Activated CD8-positive, alpha-beta T cell treated with anti-CD3 and anti-CD28 coated beads for 36 hours (primary cell): ENCODE results near the gene SBF2. TPM values are rescaled to one million over a fixed set of nuclear protein-coding genes. Genes with fewer than 3 reads are reported as not detected.
A peak's percentile ranks its signal among the peaks of the same experiment; 100 is the strongest.

Source experiments
- ATAC-seq: fragments of 200-7000 bp; cut with Tn5 transposase; one replicate; pipeline ENCODE4 v1.10.0; 2021; ENCODE audit warnings: mild to moderate bottlenecking, moderate library complexity
- CTCF ChIA-PET: fragments of 350-600 bp; sonication (Branson Sonifier 250); formaldehyde crosslinking; loops from one replicate; lab custom pipeline; 2021; ENCODE audit warnings: antibody characterized with exemption; lab: Charles Lee
- POLR2A ChIA-PET: fragments of 350-600 bp; sonication (Branson Sonifier 250); formaldehyde crosslinking; loops from one replicate; lab custom pipeline; 2021; ENCODE audit warnings: antibody characterized with exemption; lab: Charles Lee
- DNase-seq: peaks from one replicate; pipeline ENCODE4 v3.0.0-alpha.2; 2020
- H3K27ac Mint-ChIP-seq: one replicate; pipeline ENCODE4 v1.8.0; 2021; ENCODE audit warnings: mild to moderate bottlenecking, mixed read lengths
- H3K27me3 Mint-ChIP-seq: one replicate; pipeline ENCODE4 v1.8.0; 2021; ENCODE audit warnings: mixed read lengths
- H3K36me3 Mint-ChIP-seq: one replicate; pipeline ENCODE4 v1.8.0; 2021; ENCODE audit warnings: low read depth, mixed read lengths
- H3K4me1 Mint-ChIP-seq: one replicate; pipeline ENCODE4 v1.8.0; 2021; ENCODE audit warnings: low read depth, mixed read lengths
- H3K4me3 Mint-ChIP-seq: one replicate; pipeline ENCODE4 v1.8.0; 2021; ENCODE audit warnings: mild to moderate bottlenecking, moderate library complexity, mixed read lengths
- H3K9me3 Mint-ChIP-seq: one replicate; pipeline ENCODE4 v1.8.0; 2021; ENCODE audit warnings: mixed read lengths
- intact Hi-C: fragments of 100-400 bp; cut with micrococcal nuclease; formaldehyde crosslinking; loops from one replicate; pipeline ENCODE4 v1.10.0; 2022
- total RNA-seq, 2 experiments: library from RNA; stranded (reverse); gene quantifications; one replicate each; pipeline ENCODE4 v1.2.3, GENCODE V29; 2021
- TF ChIP-seq, protein P1 (sequence below): fragments of 200-600 bp; IDR thresholded peaks from one replicate; pipeline ENCODE4 v1.8.0; 2022; ENCODE audit warnings: antibody characterized with exemption, mild to moderate bottlenecking

SBF2 gene
- total RNA-seq, 2 experiments from 2014 or later: 10.0 to 11.0 TPM

DNA sequence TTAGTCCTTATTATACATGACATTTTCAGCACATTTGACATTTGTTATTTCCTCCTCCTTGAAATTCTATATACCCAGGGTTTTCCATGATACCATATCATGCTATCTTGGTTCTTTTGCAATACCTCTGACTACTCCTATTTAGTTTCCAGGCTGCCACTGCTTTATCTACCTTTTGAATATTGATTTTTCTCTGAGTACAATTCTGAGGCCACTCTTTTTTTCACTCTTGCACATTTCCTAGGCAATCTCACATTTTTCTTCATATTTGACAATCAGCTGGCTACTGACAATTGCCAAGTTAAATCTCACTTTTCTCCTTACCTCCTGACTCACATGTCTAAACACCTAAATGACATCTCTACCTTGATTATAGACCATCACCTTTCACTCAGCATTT is 11.9 kb downstream of the SBF2 start:
- ChIA-PET CTCF (interaction anchor here (1.2 kb wide), 1 partner anchor 22 kb away, joined by 3 read pairs; no protein-coding TSS in a partner anchor), POLR2A (no interaction called here)
- intact Hi-C loops: no loop called here
- Mint-ChIP-seq H3K27ac (no peak overlapping the region), H3K9me3 (no peaks in the 10 kb centered on the region), H3K4me1 (peaks cover 10% of the 10 kb centered on the region), H3K36me3 (no peaks in the 10 kb centered on the region), H3K4me3 (no peak overlapping the region), H3K27me3 (peaks cover 3% of the 10 kb centered on the region)
- DNase-seq: no peak
- TF ChIP-seq, protein P1, sequence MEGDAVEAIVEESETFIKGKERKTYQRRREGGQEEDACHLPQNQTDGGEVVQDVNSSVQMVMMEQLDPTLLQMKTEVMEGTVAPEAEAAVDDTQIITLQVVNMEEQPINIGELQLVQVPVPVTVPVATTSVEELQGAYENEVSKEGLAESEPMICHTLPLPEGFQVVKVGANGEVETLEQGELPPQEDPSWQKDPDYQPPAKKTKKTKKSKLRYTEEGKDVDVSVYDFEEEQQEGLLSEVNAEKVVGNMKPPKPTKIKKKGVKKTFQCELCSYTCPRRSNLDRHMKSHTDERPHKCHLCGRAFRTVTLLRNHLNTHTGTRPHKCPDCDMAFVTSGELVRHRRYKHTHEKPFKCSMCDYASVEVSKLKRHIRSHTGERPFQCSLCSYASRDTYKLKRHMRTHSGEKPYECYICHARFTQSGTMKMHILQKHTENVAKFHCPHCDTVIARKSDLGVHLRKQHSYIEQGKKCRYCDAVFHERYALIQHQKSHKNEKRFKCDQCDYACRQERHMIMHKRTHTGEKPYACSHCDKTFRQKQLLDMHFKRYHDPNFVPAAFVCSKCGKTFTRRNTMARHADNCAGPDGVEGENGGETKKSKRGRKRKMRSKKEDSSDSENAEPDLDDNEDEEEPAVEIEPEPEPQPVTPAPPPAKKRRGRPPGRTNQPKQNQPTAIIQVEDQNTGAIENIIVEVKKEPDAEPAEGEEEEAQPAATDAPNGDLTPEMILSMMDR: no peak
- no peak for ATAC-seq

DNA sequence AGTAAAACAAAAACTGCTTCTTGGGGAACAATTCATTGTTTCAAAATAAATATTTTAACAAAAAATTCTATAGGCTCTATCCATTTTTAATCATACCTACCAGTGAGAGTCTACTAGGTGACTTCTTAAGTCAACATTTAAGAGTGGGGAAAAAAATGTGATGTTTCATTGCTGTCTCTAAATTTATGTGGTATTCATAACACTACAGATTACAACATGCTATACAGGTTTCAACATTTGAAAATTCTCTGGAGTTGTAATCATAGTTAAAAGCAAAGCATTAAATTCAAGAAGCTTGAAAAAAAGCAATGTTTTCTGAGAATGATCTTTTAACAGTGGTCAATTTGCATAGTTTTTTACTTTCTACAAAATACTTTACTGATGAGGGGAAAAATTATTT is 18.3 kb downstream of the SBF2 start:
- TF ChIP-seq, protein P1: no peak
- no peak overlapping the region for H3K4me3 Mint-ChIP-seq
- intact Hi-C loops: no loop called here
- ATAC-seq (no peak), DNase-seq (no peak)
- H3K4me1 Mint-ChIP-seq: peaks cover 13% of the 10 kb centered on the region
- H3K27me3 Mint-ChIP-seq: no peaks in the 10 kb centered on the region
- H3K27ac Mint-ChIP-seq: no peak overlapping the region
- no peaks in the 10 kb centered on the region for H3K9me3 Mint-ChIP-seq
- ChIA-PET CTCF (no interaction called here), POLR2A (interaction anchor here (0.7 kb wide), 1 partner anchor 107 kb away, joined by 3 read pairs; no protein-coding TSS in a partner anchor)
- H3K36me3 Mint-ChIP-seq: no peaks in the 10 kb centered on the region

- POLR2A ChIA-PET: no interaction called here
- Mint-ChIP-seq H3K36me3 (no peaks in the 10 kb centered on the region), H3K9me3 (no peaks in the 10 kb centered on the region), H3K27me3 (no peaks in the 10 kb centered on the region), H3K4me1 (peaks cover 13% of the 10 kb centered on the region), H3K4me3 (no peak overlapping the region), H3K27ac (no peak overlapping the region)
- ATAC-seq (no peak), DNase-seq (no peak)
- intact Hi-C loops: no loop called here
- CTCF ChIA-PET: interaction anchor here (1.2 kb wide), 1 partner anchor 9 kb away, joined by 3 read pairs; no protein-coding TSS in a partner anchor
- TF ChIP-seq, protein P1: no peak
Measured at GRCh38 chr11:10274726-10275125, 19.3 kb downstream of the SBF2 start.

DNA sequence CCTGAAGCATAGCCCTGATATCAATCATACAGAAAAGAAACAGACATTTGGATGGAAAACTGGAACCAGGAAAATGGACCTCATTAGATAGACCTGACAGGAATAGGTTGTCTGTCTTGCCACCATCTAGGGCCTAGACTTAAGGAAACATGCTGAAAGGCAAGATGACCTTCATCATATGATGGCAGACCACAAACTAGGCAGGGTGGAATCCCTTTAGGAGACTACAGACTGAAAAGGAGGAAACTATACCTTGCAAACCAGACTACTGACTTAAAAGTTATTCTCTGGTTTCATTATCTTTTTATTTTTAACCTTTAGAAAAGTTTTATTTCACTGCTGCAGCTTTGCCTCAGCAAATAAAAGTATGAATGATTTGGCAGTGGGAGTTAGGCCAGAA is 20.3 kb downstream of the SBF2 start:
- DNase-seq (peak; percentile 26), ATAC-seq (peak; percentile 58)
- intact Hi-C loops: no loop called here
- Mint-ChIP-seq H3K27ac (peak overlapping the region; percentile 48), H3K27me3 (no peaks in the 10 kb centered on the region), H3K4me1 (peaks cover 13% of the 10 kb centered on the region), H3K9me3 (no peaks in the 10 kb centered on the region), H3K36me3 (no peaks in the 10 kb centered on the region), H3K4me3 (no peak overlapping the region)
- ChIA-PET CTCF (interaction anchor here (1.2 kb wide), 1 partner anchor 10 kb away, joined by 3 read pairs; no protein-coding TSS in a partner anchor), POLR2A (no interaction called here)
- TF ChIP-seq, protein P1: no peak

DNA sequence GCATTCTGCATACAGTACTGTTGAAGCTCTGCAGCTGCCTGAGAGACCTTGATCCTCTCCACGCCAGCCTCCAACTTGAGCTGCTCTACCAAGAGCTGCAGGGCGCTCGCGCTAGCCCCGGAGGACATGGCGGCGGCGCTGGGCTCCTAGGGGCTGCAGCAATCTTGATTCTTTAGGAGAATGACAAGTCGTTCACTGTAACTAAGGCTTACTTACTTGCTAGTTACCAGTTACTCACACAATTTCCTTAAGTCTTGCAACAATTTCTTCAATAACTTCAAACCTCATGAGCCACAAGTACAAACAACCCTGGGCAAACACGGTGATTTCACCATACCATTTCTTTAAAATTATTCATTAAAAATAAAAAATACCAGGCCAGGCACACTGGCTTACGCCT is 21.9 kb downstream of the SBF2 start:
- CTCF ChIA-PET: no interaction called here
- Mint-ChIP-seq H3K4me1 (peaks cover 13% of the 10 kb centered on the region), H3K27ac (no peak overlapping the region), H3K27me3 (no peaks in the 10 kb centered on the region), H3K4me3 (no peak overlapping the region), H3K9me3 (no peaks in the 10 kb centered on the region), H3K36me3 (no peaks in the 10 kb centered on the region)
- TF ChIP-seq, protein P1: no peak
- intact Hi-C loops: no loop called here
- POLR2A ChIA-PET: no interaction called here
- ATAC-seq: no peak
- DNase-seq: no peak
